Measurements from ENCODE around the gene CPNE8.

The CPNE8 gene

GRCh38 chr12:38825006-38825405, 80.4 kb downstream of the CPNE8 start:
- no peak overlapping the region for H3K27ac ChIP-seq (ENCODE audit: low read depth, low read length)
- H3K4me3 ChIP-seq (ENCODE audit: low read depth, low read length): no peak overlapping the region
- peaks cover 3% of the 10 kb centered on the region for H3K4me1 ChIP-seq (ENCODE audit: control insufficient read depth, insufficient read depth, low read length, unreplicated experiment)
- H3K79me2 ChIP-seq (ENCODE audit: control insufficient read depth, insufficient read depth, low read length, unreplicated experiment): no peaks in the 10 kb centered on the region
- no peaks in the 10 kb centered on the region for H3K27me3 ChIP-seq (ENCODE audit: insufficient read depth, low read length)
- no peaks in the 10 kb centered on the region for H3K36me3 ChIP-seq (ENCODE audit: insufficient read depth, low read length)
- H2AFZ ChIP-seq (ENCODE audit: low read length, unreplicated experiment): no peak overlapping the region

GRCh38 chr12:38823738-38824137, 81.7 kb downstream of the CPNE8 start:
- H3K4me1 ChIP-seq (ENCODE audit: control insufficient read depth, insufficient read depth, low read length, unreplicated experiment): peaks cover 3% of the 10 kb centered on the region
- H3K27me3 ChIP-seq (ENCODE audit: insufficient read depth, low read length): no peaks in the 10 kb centered on the region
- no peaks in the 10 kb centered on the region for H3K79me2 ChIP-seq (ENCODE audit: control insufficient read depth, insufficient read depth, low read length, unreplicated experiment)
- H2AFZ ChIP-seq (ENCODE audit: low read length, unreplicated experiment): no peak overlapping the region
- H3K4me3 ChIP-seq (ENCODE audit: low read depth, low read length): no peak overlapping the region
- no peak overlapping the region for H3K27ac ChIP-seq (ENCODE audit: low read depth, low read length)
- no peaks in the 10 kb centered on the region for H3K36me3 ChIP-seq (ENCODE audit: insufficient read depth, low read length)

- H3K27me3 ChIP-seq (ENCODE audit: insufficient read depth, low read length): no peaks in the 10 kb centered on the region
- no peak overlapping the region for H3K4me3 ChIP-seq (ENCODE audit: low read depth, low read length)
- no peaks in the 10 kb centered on the region for H3K79me2 ChIP-seq (ENCODE audit: control insufficient read depth, insufficient read depth, low read length, unreplicated experiment)
- H2AFZ ChIP-seq (ENCODE audit: low read length, unreplicated experiment): no peak overlapping the region
- H3K36me3 ChIP-seq (ENCODE audit: insufficient read depth, low read length): no peaks in the 10 kb centered on the region
- H3K27ac ChIP-seq (ENCODE audit: low read depth, low read length): no peak overlapping the region
- peaks cover 3% of the 10 kb centered on the region for H3K4me1 ChIP-seq (ENCODE audit: control insufficient read depth, insufficient read depth, low read length, unreplicated experiment)
These were observed 82.1 kb downstream of the CPNE8 start for GRCh38 chr12:38823314-38823713.

- H3K36me3 ChIP-seq (ENCODE audit: insufficient read depth, low read length): no peaks in the 10 kb centered on the region
- H3K79me2 ChIP-seq (ENCODE audit: control insufficient read depth, insufficient read depth, low read length, unreplicated experiment): no peaks in the 10 kb centered on the region
- no peak overlapping the region for H2AFZ ChIP-seq (ENCODE audit: low read length, unreplicated experiment)
- no peak overlapping the region for H3K27ac ChIP-seq (ENCODE audit: low read depth, low read length)
- no peak overlapping the region for H3K4me3 ChIP-seq (ENCODE audit: low read depth, low read length)
- H3K4me1 ChIP-seq (ENCODE audit: control insufficient read depth, insufficient read depth, low read length, unreplicated experiment): no peaks in the 10 kb centered on the region
- H3K27me3 ChIP-seq (ENCODE audit: insufficient read depth, low read length): no peaks in the 10 kb centered on the region
These were observed 87.4 kb downstream of the CPNE8 start for GRCh38 chr12:38817942-38818341.

GRCh38 chr12:38813923-38814322, 91.5 kb downstream of the CPNE8 start:
- Histone ChIP-seq H3K27me3 (ENCODE audit: insufficient read depth, low read length) (no peaks in the 10 kb centered on the region), H3K4me3 (ENCODE audit: low read depth, low read length) (no peak overlapping the region), H3K36me3 (ENCODE audit: insufficient read depth, low read length) (no peaks in the 10 kb centered on the region), H3K4me1 (ENCODE audit: control insufficient read depth, insufficient read depth, low read length, unreplicated experiment) (no peaks in the 10 kb centered on the region), H3K27ac (ENCODE audit: low read depth, low read length) (no peak overlapping the region), H2AFZ (ENCODE audit: low read length, unreplicated experiment) (no peak overlapping the region), H3K79me2 (ENCODE audit: control insufficient read depth, insufficient read depth, low read length, unreplicated experiment) (no peaks in the 10 kb centered on the region)

DNA sequence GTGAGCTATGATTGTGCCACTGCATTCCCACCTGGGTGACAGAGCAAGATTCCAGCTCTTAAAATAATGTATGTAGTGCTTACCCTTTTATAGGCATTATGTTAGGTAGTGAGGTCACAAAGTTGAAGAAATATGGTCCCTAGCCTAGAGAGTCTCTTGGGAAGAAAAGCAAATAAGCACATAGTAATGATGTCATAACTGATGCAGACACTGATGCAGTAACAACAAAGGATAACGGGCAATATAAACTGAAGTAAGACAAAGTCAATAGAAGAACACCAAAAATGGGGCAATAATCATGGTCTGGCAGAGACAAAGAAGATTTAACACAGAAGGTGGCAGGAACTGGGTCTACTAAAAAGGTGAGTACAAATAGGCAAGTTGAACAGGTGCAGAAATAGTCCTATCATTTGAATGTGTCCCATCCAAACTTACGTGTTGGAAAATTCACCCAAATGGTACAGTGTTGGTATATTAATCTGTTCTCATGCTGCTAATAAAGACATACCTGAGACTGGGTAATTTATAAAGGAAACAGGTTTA, 93.5 kb downstream of the CPNE8 start:
- H3K36me3 ChIP-seq (ENCODE audit: insufficient read depth, low read length): no peaks in the 10 kb centered on the region
- no peaks in the 10 kb centered on the region for H3K79me2 ChIP-seq (ENCODE audit: control insufficient read depth, insufficient read depth, low read length, unreplicated experiment)
- no peak overlapping the region for H2AFZ ChIP-seq (ENCODE audit: low read length, unreplicated experiment)
- no peaks in the 10 kb centered on the region for H3K4me1 ChIP-seq (ENCODE audit: control insufficient read depth, insufficient read depth, low read length, unreplicated experiment)
- H3K27me3 ChIP-seq (ENCODE audit: insufficient read depth, low read length): no peaks in the 10 kb centered on the region
- no peak overlapping the region for H3K27ac ChIP-seq (ENCODE audit: low read depth, low read length)
- H3K4me3 ChIP-seq (ENCODE audit: low read depth, low read length): no peak overlapping the region

DNA sequence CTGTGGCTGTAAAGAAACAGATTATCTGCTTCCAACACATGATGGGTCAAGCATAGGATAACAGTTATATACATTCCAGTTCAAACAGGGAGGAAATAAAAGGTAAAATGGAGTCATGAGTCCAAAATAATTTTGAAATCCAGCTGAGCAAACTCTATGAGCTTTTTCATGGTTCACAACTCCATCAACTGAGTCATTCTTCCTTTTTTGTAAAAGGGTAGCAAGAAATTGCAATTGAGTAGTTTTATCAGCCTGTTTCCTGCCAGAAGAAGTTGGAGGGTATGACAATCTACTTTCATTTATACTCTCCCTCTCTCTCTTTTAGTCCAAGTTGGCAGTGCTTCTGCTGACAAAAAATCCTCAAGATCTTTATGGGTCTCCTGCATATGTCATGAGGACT, 95.6 kb downstream of the CPNE8 start:
- no peak overlapping the region for H3K27ac ChIP-seq (ENCODE audit: low read depth, low read length)
- no peaks in the 10 kb centered on the region for H3K79me2 ChIP-seq (ENCODE audit: control insufficient read depth, insufficient read depth, low read length, unreplicated experiment)
- no peaks in the 10 kb centered on the region for H3K4me1 ChIP-seq (ENCODE audit: control insufficient read depth, insufficient read depth, low read length, unreplicated experiment)
- H2AFZ ChIP-seq (ENCODE audit: low read length, unreplicated experiment): no peak overlapping the region
- H3K36me3 ChIP-seq (ENCODE audit: insufficient read depth, low read length): no peaks in the 10 kb centered on the region
- no peaks in the 10 kb centered on the region for H3K27me3 ChIP-seq (ENCODE audit: insufficient read depth, low read length)
- no peak overlapping the region for H3K4me3 ChIP-seq (ENCODE audit: low read depth, low read length)

DNA sequence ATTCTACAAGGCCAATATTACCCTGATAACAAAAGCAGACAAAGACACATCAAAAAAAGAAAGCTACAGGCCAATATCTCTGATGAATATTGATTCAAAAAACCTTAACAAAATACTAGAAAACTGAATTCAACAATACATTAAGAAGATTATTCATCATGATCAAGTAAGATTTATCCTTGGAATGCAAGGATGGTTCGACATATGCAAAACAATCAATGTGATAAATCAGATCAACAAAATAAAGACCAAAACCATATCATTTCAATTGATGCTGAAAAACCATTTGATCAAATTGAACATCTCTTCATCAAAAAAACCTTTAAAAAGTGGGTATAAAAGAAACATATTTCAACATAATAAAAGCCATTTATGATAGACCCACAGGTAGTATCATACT, 117.3 kb downstream of the CPNE8 start:
- Histone ChIP-seq H3K4me3 (ENCODE audit: low read depth, low read length) (no peak overlapping the region), H3K36me3 (ENCODE audit: insufficient read depth, low read length) (no peaks in the 10 kb centered on the region), H3K27ac (ENCODE audit: low read depth, low read length) (no peak overlapping the region), H3K79me2 (ENCODE audit: control insufficient read depth, insufficient read depth, low read length, unreplicated experiment) (no peaks in the 10 kb centered on the region), H2AFZ (ENCODE audit: low read length, unreplicated experiment) (no peak overlapping the region), H3K27me3 (ENCODE audit: insufficient read depth, low read length) (no peaks in the 10 kb centered on the region), H3K4me1 (ENCODE audit: control insufficient read depth, insufficient read depth, low read length, unreplicated experiment) (no peaks in the 10 kb centered on the region)

DNA sequence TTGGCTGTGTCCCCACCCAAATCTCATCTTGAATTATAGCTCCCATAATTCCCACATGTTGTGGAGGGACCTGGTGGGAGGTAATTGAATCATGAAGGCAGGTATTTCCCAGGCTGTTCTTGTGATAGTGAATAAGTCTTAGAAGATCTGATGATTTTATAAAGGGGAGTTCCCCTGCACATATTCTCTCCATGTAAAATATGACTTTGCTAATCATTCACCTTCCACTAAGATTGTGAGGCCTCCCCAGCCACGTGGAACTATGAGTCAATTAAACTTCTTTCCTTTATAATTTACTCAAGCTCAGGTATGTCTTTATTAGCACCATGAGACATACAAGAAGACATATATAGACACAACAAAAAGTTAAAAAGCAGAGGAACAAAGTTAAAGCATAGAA, 120.0 kb downstream of the CPNE8 start:
- Histone ChIP-seq H3K27me3 (ENCODE audit: insufficient read depth, low read length) (no peaks in the 10 kb centered on the region), H3K27ac (ENCODE audit: low read depth, low read length) (no peak overlapping the region), H3K79me2 (ENCODE audit: control insufficient read depth, insufficient read depth, low read length, unreplicated experiment) (no peaks in the 10 kb centered on the region), H3K4me3 (ENCODE audit: low read depth, low read length) (no peak overlapping the region), H3K4me1 (ENCODE audit: control insufficient read depth, insufficient read depth, low read length, unreplicated experiment) (no peaks in the 10 kb centered on the region), H2AFZ (ENCODE audit: low read length, unreplicated experiment) (no peak overlapping the region), H3K36me3 (ENCODE audit: insufficient read depth, low read length) (no peaks in the 10 kb centered on the region)

GRCh38 chr12:38783304-38783703, 122.1 kb downstream of the CPNE8 start:
- Histone ChIP-seq H3K4me3 (ENCODE audit: low read depth, low read length) (no peak overlapping the region), H3K27me3 (ENCODE audit: insufficient read depth, low read length) (no peaks in the 10 kb centered on the region), H3K27ac (ENCODE audit: low read depth, low read length) (no peak overlapping the region), H3K79me2 (ENCODE audit: control insufficient read depth, insufficient read depth, low read length, unreplicated experiment) (no peaks in the 10 kb centered on the region), H2AFZ (ENCODE audit: low read length, unreplicated experiment) (no peak overlapping the region), H3K4me1 (ENCODE audit: control insufficient read depth, insufficient read depth, low read length, unreplicated experiment) (no peaks in the 10 kb centered on the region), H3K36me3 (ENCODE audit: insufficient read depth, low read length) (no peaks in the 10 kb centered on the region)

GRCh38 chr12:38782359-38782758, 123.0 kb downstream of the CPNE8 start:
- Histone ChIP-seq H3K79me2 (ENCODE audit: control insufficient read depth, insufficient read depth, low read length, unreplicated experiment) (no peaks in the 10 kb centered on the region), H3K27ac (ENCODE audit: low read depth, low read length) (no peak overlapping the region)

More at GRCh38 chr12:38782359-38782758, 123.0 kb downstream of the CPNE8 start:
- Histone ChIP-seq H3K36me3 (ENCODE audit: insufficient read depth, low read length) (no peaks in the 10 kb centered on the region), H3K27me3 (ENCODE audit: insufficient read depth, low read length) (no peaks in the 10 kb centered on the region), H2AFZ (ENCODE audit: low read length, unreplicated experiment) (no peak overlapping the region), H3K4me1 (ENCODE audit: control insufficient read depth, insufficient read depth, low read length, unreplicated experiment) (no peaks in the 10 kb centered on the region), H3K4me3 (ENCODE audit: low read depth, low read length) (no peak overlapping the region)

Measured in ACC112 (cell line).